ENCODE measurements around the gene HOGA1.
"Not testable (repeated sequence)": the region's sequence is repeated elsewhere in the genome, so short reads cannot be mapped to it uniquely, and the experiment has no call there.

The HOGA1 gene

GRCh38 chr10:97611473-97611872 is 27.3 kb downstream of the HOGA1 start:
- DNase-seq (ENCODE audit: low spot score) = no peak

GRCh38 chr10:97612386-97612785 is 28.2 kb downstream of the HOGA1 start:
- peak; percentile 56 for DNase-seq (ENCODE audit: low spot score)

GRCh38 chr10:97618285-97618684 is 34.1 kb downstream of the HOGA1 start:
- DNase-seq (ENCODE audit: low spot score) = no peak

- no peak for DNase-seq (ENCODE audit: low spot score)
Observed at GRCh38 chr10:97618733-97619132, 34.5 kb downstream of the HOGA1 start.

- no peak for DNase-seq (ENCODE audit: low spot score)
Observed at GRCh38 chr10:97623277-97623676, 39.1 kb downstream of the HOGA1 start.

GRCh38 chr10:97627731-97628130 is 43.5 kb downstream of the HOGA1 start:
- no peak for DNase-seq (ENCODE audit: low spot score)

GRCh38 chr10:97628228-97628627 is 44.0 kb downstream of the HOGA1 start:
- no peak for DNase-seq (ENCODE audit: low spot score)

GRCh38 chr10:97629289-97629688 is 45.1 kb downstream of the HOGA1 start:
- no peak for DNase-seq (ENCODE audit: low spot score)

GRCh38 chr10:97631098-97631497 is 46.9 kb downstream of the HOGA1 start:
- DNase-seq (ENCODE audit: low spot score) = peak; percentile 32

GRCh38 chr10:97632949-97633884 is 49.0 kb downstream of the HOGA1 start, which contains the start of gene MORN4:
Gene MORN4 (minus strand): TSS chr10:97633500. CDS start chr10:97619653, 13,847 bp downstream.
- peak; percentile 94 for DNase-seq (ENCODE audit: low spot score)

GRCh38 chr10:97633921-97634320 is 49.7 kb downstream of the HOGA1 start:
- DNase-seq (ENCODE audit: low spot score) = no peak

GRCh38 chr10:97635577-97635976 is 51.4 kb downstream of the HOGA1 start:
- DNase-seq (ENCODE audit: low spot score) = no peak

- DNase-seq (ENCODE audit: low spot score) = not testable (repeated sequence)
Observed at GRCh38 chr10:97639090-97639489, 54.9 kb downstream of the HOGA1 start.

GRCh38 chr10:97640174-97640867 is 56.1 kb downstream of the HOGA1 start, which contains the start of gene PI4K2A:
Gene PI4K2A (plus strand): TSS chr10:97640671. CDS start chr10:97640743, 72 bp downstream.
- DNase-seq (ENCODE audit: low spot score) = peak; percentile 98

- peak; percentile 73 for DNase-seq (ENCODE audit: low spot score)
Observed at GRCh38 chr10:97640868-97641811, 57.0 kb downstream of the HOGA1 start.

- DNase-seq (ENCODE audit: low spot score) = not testable (repeated sequence)
Observed at GRCh38 chr10:97642471-97643159, 58.4 kb downstream of the HOGA1 start.

- no peak for DNase-seq (ENCODE audit: low spot score)
Observed at GRCh38 chr10:97643441-97643985, 59.3 kb downstream of the HOGA1 start.

GRCh38 chr10:97644936-97645335 is 60.7 kb downstream of the HOGA1 start:
- no peak for DNase-seq (ENCODE audit: low spot score)

GRCh38 chr10:97647556-97647955 is 63.4 kb downstream of the HOGA1 start:
- DNase-seq (ENCODE audit: low spot score) = peak; percentile 40

- peak; percentile 78 for DNase-seq (ENCODE audit: low spot score)
Observed at GRCh38 chr10:97648562-97649404, 64.6 kb downstream of the HOGA1 start.
